ENCODE results near the gene KHDRBS2. TPM values are rescaled to one million over a fixed set of nuclear protein-coding genes. Genes with fewer than 3 reads are reported as not detected.

Gene KHDRBS2
- total RNA-seq, 1 donor from 2014 or later, result not detected

GRCh38 chr6:62298745-62299392, 12.8 kb upstream of the KHDRBS2 start:
- Mint-ChIP-seq H3K36me3 (ENCODE audit: low read depth, unreplicated experiment) (no peaks in the 10 kb centered on the region), H3K27ac (ENCODE audit: unreplicated experiment) (no peak overlapping the region), H3K4me1 (ENCODE audit: unreplicated experiment) (no peaks in the 10 kb centered on the region), H3K9me3 (ENCODE audit: unreplicated experiment) (peaks cover 4% of the 10 kb centered on the region), H3K4me3 (ENCODE audit: unreplicated experiment) (no peak overlapping the region), H3K27me3 (ENCODE audit: unreplicated experiment) (no peaks in the 10 kb centered on the region)
- no peak for DNase-seq (ENCODE audit: low spot score)
- TF ChIP-seq CTCF (IDR thresholded peaks at IDR 0.05; ENCODE audit: unreplicated experiment), result no peak

GRCh38 chr6:62296541-62296940, 10.5 kb upstream of the KHDRBS2 start:
- H3K9me3 Mint-ChIP-seq (ENCODE audit: unreplicated experiment), result peaks cover 4% of the 10 kb centered on the region
- H3K27me3 Mint-ChIP-seq (ENCODE audit: unreplicated experiment), result no peaks in the 10 kb centered on the region
- H3K27ac Mint-ChIP-seq (ENCODE audit: unreplicated experiment), result no peak overlapping the region
- DNase-seq (ENCODE audit: low spot score), result no peak
- H3K36me3 Mint-ChIP-seq (ENCODE audit: low read depth, unreplicated experiment), result no peaks in the 10 kb centered on the region
- H3K4me1 Mint-ChIP-seq (ENCODE audit: unreplicated experiment), result no peaks in the 10 kb centered on the region
- TF ChIP-seq CTCF (IDR thresholded peaks at IDR 0.05; ENCODE audit: unreplicated experiment), result no peak
- no peak overlapping the region for H3K4me3 Mint-ChIP-seq (ENCODE audit: unreplicated experiment)

- no peak overlapping the region for H3K4me3 Mint-ChIP-seq (ENCODE audit: unreplicated experiment)
- no peaks in the 10 kb centered on the region for H3K4me1 Mint-ChIP-seq (ENCODE audit: unreplicated experiment)
- no peak for TF ChIP-seq CTCF (IDR thresholded peaks at IDR 0.05; ENCODE audit: unreplicated experiment)
- no peaks in the 10 kb centered on the region for H3K9me3 Mint-ChIP-seq (ENCODE audit: unreplicated experiment)
- H3K27me3 Mint-ChIP-seq (ENCODE audit: unreplicated experiment), result no peaks in the 10 kb centered on the region
- no peak overlapping the region for H3K27ac Mint-ChIP-seq (ENCODE audit: unreplicated experiment)
- DNase-seq (ENCODE audit: low spot score), result no peak
- H3K36me3 Mint-ChIP-seq (ENCODE audit: low read depth, unreplicated experiment), result no peaks in the 10 kb centered on the region
Measured at GRCh38 chr6:62288974-62289373, 2.9 kb upstream of the KHDRBS2 start.

- Mint-ChIP-seq H3K4me3 (ENCODE audit: unreplicated experiment) (no peak overlapping the region), H3K36me3 (ENCODE audit: low read depth, unreplicated experiment) (no peaks in the 10 kb centered on the region), H3K9me3 (ENCODE audit: unreplicated experiment) (no peaks in the 10 kb centered on the region), H3K27ac (ENCODE audit: unreplicated experiment) (no peak overlapping the region), H3K4me1 (ENCODE audit: unreplicated experiment) (no peaks in the 10 kb centered on the region), H3K27me3 (ENCODE audit: unreplicated experiment) (no peaks in the 10 kb centered on the region)
- TF ChIP-seq CTCF (IDR thresholded peaks at IDR 0.05; ENCODE audit: unreplicated experiment), result no peak
- DNase-seq (ENCODE audit: low spot score), result no peak
Measured at GRCh38 chr6:62288562-62288961, 2.5 kb upstream of the KHDRBS2 start.

GRCh38 chr6:62286470-62286843, 432 bp upstream of the KHDRBS2 start:
- H3K9me3 Mint-ChIP-seq (ENCODE audit: unreplicated experiment), result no peaks in the 10 kb centered on the region
- no peak overlapping the region for H3K4me3 Mint-ChIP-seq (ENCODE audit: unreplicated experiment)
- no peak for DNase-seq (ENCODE audit: low spot score)
- no peak for TF ChIP-seq CTCF (IDR thresholded peaks at IDR 0.05; ENCODE audit: unreplicated experiment)
- no peaks in the 10 kb centered on the region for H3K4me1 Mint-ChIP-seq (ENCODE audit: unreplicated experiment)
- H3K27me3 Mint-ChIP-seq (ENCODE audit: unreplicated experiment), result no peaks in the 10 kb centered on the region
- no peaks in the 10 kb centered on the region for H3K36me3 Mint-ChIP-seq (ENCODE audit: low read depth, unreplicated experiment)
- H3K27ac Mint-ChIP-seq (ENCODE audit: unreplicated experiment), result no peak overlapping the region

Data from endothelial cell (in vitro differentiated cells).